ENCODE data around the gene ARHGAP10.

- TF ChIP-seq CTCF (conservative IDR thresholded peaks at IDR 0.05 in 1 of 2, IDR thresholded peaks at IDR 0.05 in 1 of 2; ENCODE audit: extremely low read depth in 1 of 2, insufficient read depth in 1 of 2, low read depth in 1 of 2, low read length in 2 of 2) (no peak), EZH2 (IDR thresholded peaks at IDR 0.05; ENCODE audit: borderline replicate concordance, low read length) (no peak)
These were observed 70.5 kb downstream of the ARHGAP10 start for GRCh38 chr4:147802346-147802745.
